SK-N-MC (cell line): ENCODE results near the gene CLDN10.
"Not testable (repeated sequence)": the region's sequence is repeated elsewhere in the genome, so short reads cannot be mapped to it uniquely, and the experiment has no call there.

Source experiments
- DNase-seq: peaks from one replicate; pipeline ENCODE4 v3.0.0-alpha.2; 2011; ENCODE audit warnings: low read depth, low spot score
- H3K27ac ChIP-seq: fragments of 200-600 bp; sonication (generic); 2 replicates; pipeline ENCODE4 v1.5.1; 2016; ENCODE audit warnings: mixed run types
- H3K36me3 ChIP-seq: fragments of 200-600 bp; sonication (generic); 2 replicates; pipeline ENCODE4 v1.6.1; 2017; ENCODE audit warnings: antibody characterized with exemption, low read length, mixed read lengths; ENCODE audit not compliant: insufficient read depth
- H3K4me3 ChIP-seq: fragments of 200-600 bp; sonication (generic); 2 replicates; pipeline ENCODE4 v1.5.1; 2016
- H3K9ac ChIP-seq: fragments of 200-600 bp; sonication (generic); 2 replicates; pipeline ENCODE4 v1.8.0; 2017; ENCODE audit warnings: mixed run types, mixed read lengths; ENCODE audit not compliant: insufficient read length
- H3K9me3 ChIP-seq: fragments of 200-600 bp; sonication (generic); 2 replicates; pipeline ENCODE4 v1.6.1; 2017; ENCODE audit warnings: low read depth, mild to moderate bottlenecking, antibody characterized with exemption, low read length, moderate library complexity, mixed read lengths
- EZH2 ChIP-seq: fragments of 200-600 bp; sonication (generic); IDR thresholded peaks from one replicate; pipeline ENCODE4 v1.6.1; 2017; ENCODE audit warnings: antibody characterized with exemption
- FOXP2 ChIP-seq: optimal IDR thresholded peaks from 2 replicates; pipeline ENCODE3; 2011; ENCODE audit warnings: mild to moderate bottlenecking, moderate library complexity; ENCODE audit not compliant: insufficient read depth; ENCODE audit errors: extremely low read length, control extremely low read depth
- POLR2AphosphoS5 ChIP-seq: IDR thresholded peaks from 2 replicates; pipeline ENCODE4 v1.6.1; 2012; ENCODE audit warnings: mild to moderate bottlenecking, low read depth, low read length, borderline replicate concordance

The CLDN10 gene

DNA sequence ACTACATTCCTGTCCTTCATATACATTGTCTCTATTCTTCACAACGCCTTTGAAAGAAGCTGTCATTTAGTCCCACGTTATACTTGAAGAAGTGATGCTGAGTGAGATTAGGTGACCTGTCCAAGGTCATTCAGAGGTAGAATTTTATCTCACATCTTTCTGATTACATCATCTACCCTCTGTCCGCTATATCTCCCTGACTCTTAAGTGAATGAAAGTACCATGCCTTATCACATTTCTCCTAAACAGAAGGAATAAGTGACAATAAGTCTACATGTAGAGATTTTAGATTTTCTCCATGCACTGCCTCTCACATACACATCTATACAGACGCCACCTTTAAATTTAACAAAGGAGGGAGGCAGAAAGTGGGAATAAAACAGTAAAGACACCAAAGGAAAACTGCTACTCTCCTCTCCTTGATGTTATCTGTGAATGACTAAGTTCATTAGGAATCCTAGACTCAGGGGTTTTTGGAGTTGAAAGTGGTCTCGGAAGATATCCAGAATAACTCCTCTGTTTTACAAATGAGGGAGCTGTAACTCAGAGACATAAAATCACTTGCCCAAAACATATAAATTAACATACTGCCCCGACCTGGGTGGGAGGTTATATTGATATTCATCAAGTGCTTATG, 4.9 kb upstream of the CLDN10 start:
- Histone ChIP-seq H3K27ac (no peak overlapping the region), H3K36me3 (no peaks in the 10 kb centered on the region), H3K9me3 (no peaks in the 10 kb centered on the region), H3K9ac (no peak overlapping the region), H3K4me3 (no peak overlapping the region)
- TF ChIP-seq POLR2AphosphoS5 (no peak), EZH2 (no peak), FOXP2 (no peak)
- DNase-seq: no peak

DNA sequence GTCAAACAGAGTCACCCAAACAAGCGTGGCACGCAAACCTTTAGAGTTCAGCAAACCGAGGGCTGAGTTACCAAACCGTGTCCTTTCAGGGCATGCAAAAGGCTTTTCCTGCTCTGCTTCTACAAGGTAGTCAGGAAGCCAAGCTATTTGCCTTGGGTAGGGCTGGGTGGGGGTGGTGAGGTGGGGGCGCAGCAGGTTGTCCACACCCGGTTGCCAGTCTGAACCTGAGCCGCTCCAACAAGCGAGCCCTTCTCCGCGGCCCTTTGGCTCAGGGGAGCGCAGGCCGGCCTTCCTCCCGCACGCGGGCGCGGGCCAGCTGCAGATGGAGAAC, 347 bp upstream of the CLDN10 start:
- TF ChIP-seq POLR2AphosphoS5 (no peak), EZH2 (no peak), FOXP2 (no peak)
- Histone ChIP-seq H3K36me3 (no peaks in the 10 kb centered on the region), H3K9ac (no peak overlapping the region), H3K9me3 (no peaks in the 10 kb centered on the region), H3K4me3 (no peak overlapping the region), H3K27ac (no peak overlapping the region)
- no peak for DNase-seq

DNA sequence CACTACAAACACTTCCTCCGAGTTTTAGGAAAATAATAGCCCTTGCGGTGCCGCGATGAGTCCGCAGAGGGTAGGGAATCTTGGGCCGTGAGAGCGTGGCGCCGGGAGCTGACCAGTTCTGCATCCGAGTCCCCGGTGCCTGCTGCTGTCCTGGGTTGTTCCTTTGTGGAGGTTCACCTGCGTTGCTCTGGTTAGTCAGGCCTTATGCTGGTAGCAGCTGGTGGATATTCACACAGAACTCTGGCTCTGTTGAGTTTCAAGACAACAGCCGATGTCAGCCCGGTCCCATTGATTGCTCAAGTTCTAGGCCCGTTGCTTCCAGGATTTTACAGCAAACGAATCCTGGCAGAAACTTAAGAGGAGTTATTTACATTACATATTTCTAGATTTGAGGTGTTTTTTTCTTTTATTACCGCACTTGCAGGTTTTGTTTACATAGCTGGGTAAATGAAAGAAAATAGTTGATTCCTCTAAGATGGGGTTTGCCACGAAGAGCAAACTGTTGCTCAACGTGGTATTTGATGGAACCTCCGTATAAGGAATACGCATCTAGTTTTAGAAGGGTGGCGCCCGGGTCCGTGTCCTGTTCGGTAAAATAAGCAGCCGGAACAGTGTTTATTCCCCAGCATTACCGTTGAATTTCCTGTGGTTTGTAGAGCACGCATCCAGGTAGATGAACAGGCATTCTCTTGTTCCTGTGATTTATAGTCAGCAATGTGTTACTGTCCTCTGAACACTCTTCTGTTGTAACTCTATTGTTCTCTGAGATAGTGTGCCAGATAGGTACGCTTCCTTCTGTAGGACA, 1.3 kb downstream of the CLDN10 start:
- Histone ChIP-seq H3K9ac (no peak overlapping the region), H3K36me3 (no peaks in the 10 kb centered on the region), H3K9me3 (no peaks in the 10 kb centered on the region), H3K27ac (no peak overlapping the region), H3K4me3 (no peak overlapping the region)
- DNase-seq: no peak
- TF ChIP-seq POLR2AphosphoS5 (no peak), FOXP2 (no peak), EZH2 (no peak)

GRCh38 chr13:95557013-95557412, 4.5 kb downstream of the CLDN10 start:
- H3K9ac ChIP-seq: no peak overlapping the region
- H3K27ac ChIP-seq: no peak overlapping the region
- H3K36me3 ChIP-seq: no peaks in the 10 kb centered on the region
- no peak for DNase-seq
- no peak overlapping the region for H3K4me3 ChIP-seq
- TF ChIP-seq POLR2AphosphoS5 (no peak), FOXP2 (no peak), EZH2 (no peak)
- no peaks in the 10 kb centered on the region for H3K9me3 ChIP-seq

- Histone ChIP-seq H3K36me3 (no peaks in the 10 kb centered on the region), H3K9me3 (no peaks in the 10 kb centered on the region), H3K4me3 (no peak overlapping the region), H3K9ac (no peak overlapping the region), H3K27ac (no peak overlapping the region)
- TF ChIP-seq POLR2AphosphoS5 (no peak), FOXP2 (no peak), EZH2 (no peak)
- no peak for DNase-seq
These were observed 6.6 kb downstream of the CLDN10 start for GRCh38 chr13:95559100-95559499.

DNA sequence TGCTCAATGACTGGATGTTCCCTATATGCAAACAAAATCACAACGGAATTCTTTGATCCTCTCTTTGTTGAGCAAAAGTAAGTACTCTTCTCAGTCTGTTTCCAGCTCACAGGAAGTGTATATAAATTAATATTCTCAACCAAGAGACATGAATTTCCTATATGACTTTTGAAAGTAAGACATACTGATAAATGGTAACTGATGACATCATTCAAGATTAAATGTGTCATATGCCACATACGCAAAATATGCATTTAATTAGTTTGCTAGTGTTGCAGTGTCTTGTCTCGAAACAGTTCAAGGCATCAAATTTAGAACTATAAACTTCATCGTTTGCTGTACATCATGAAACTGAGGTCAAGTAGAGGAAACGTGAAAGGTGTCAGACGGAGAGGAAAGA, 7.9 kb downstream of the CLDN10 start:
- Histone ChIP-seq H3K9me3 (no peaks in the 10 kb centered on the region), H3K9ac (no peak overlapping the region), H3K4me3 (no peak overlapping the region), H3K36me3 (no peaks in the 10 kb centered on the region), H3K27ac (no peak overlapping the region)
- DNase-seq: no peak
- no peak for TF ChIP-seq FOXP2
- no peak for TF ChIP-seq EZH2
- no peak for TF ChIP-seq POLR2AphosphoS5

- no peaks in the 10 kb centered on the region for H3K9me3 ChIP-seq
- DNase-seq: no peak
These were observed 11.6 kb downstream of the CLDN10 start for GRCh38 chr13:95564091-95564490.

GRCh38 chr13:95564733-95565291, 12.3 kb downstream of the CLDN10 start:
- no peaks in the 10 kb centered on the region for H3K36me3 ChIP-seq
- no peaks in the 10 kb centered on the region for H3K9me3 ChIP-seq
- no peak overlapping the region for H3K4me3 ChIP-seq
- H3K9ac ChIP-seq: no peak overlapping the region
- DNase-seq: no peak
- TF ChIP-seq FOXP2 (no peak), EZH2 (no peak), POLR2AphosphoS5 (no peak)
- no peak overlapping the region for H3K27ac ChIP-seq

More at GRCh38 chr13:95564091-95564490, 11.6 kb downstream of the CLDN10 start:
- Histone ChIP-seq H3K9ac (no peak overlapping the region), H3K36me3 (no peaks in the 10 kb centered on the region), H3K27ac (no peak overlapping the region), H3K4me3 (no peak overlapping the region)
- TF ChIP-seq EZH2 (no peak), FOXP2 (no peak), POLR2AphosphoS5 (no peak)

- not testable (repeated sequence) for DNase-seq, H3K9me3 ChIP-seq, H3K36me3 ChIP-seq, H3K9ac ChIP-seq, H3K4me3 ChIP-seq, H3K27ac ChIP-seq
These were observed 13.2 kb downstream of the CLDN10 start for GRCh38 chr13:95565758-95566157.
